AG04450 (cell line): ENCODE data around the gene SHOX. TPM values are rescaled to one million over a fixed set of nuclear protein-coding genes. Genes with fewer than 3 reads are reported as not detected.

ENCODE experiments used
- CTCF ChIA-PET: fragments of 300-600, 350-600 bp; formaldehyde crosslinking; extraction: SDS; loops from one replicate; lab custom pipeline; 2022; ENCODE audit warnings: antibody characterized with exemption, inconsistent platforms; lab: Charles Lee
- POLR2A ChIA-PET: fragments of 350-600 bp; formaldehyde crosslinking; extraction: SDS; loops from one replicate; lab custom pipeline; 2021; ENCODE audit warnings: antibody characterized with exemption, inconsistent platforms; lab: Yijun Ruan, JAX
- DNase-seq: peaks from one replicate; pipeline ENCODE4 v3.0.0-alpha.2; 2011; ENCODE audit warnings: low read depth, low spot score
- H3K27ac ChIP-seq: one replicate; pipeline ENCODE4 v1.5.1; 2012; ENCODE audit warnings: low read depth, low read length, control low read depth
- H3K27me3 ChIP-seq: one replicate; pipeline ENCODE4 v1.6.0; 2012; ENCODE audit warnings: low read length; ENCODE audit not compliant: control insufficient read depth, insufficient read depth
- H3K4me3 ChIP-seq: 2 replicates; pipeline ENCODE4 v1.5.1; 2011; ENCODE audit warnings: mild to moderate bottlenecking, low read depth, low read length, control low read depth
- H3K9me3 ChIP-seq: 2 replicates; pipeline ENCODE4 v1.5.1; 2012; ENCODE audit warnings: low read length; ENCODE audit not compliant: control insufficient read depth, insufficient read depth
- CTCF ChIP-seq: IDR thresholded peaks from 2 replicates; pipeline ENCODE4 v1.5.1; 2011; ENCODE audit warnings: low read depth, low read length, control low read depth, inconsistent platforms
- polyA plus RNA-seq: library from polyadenylated mRNA; depleted of rRNA; stranded (reverse); fragments of >200 nt; gene quantifications from 2 replicates; pipeline ENCODE4 v1.2.3, GENCODE V29; 2011

The SHOX gene
- polyA plus RNA-seq, 1 experiment: not detected

GRCh38 chrX:641671-642435 is 11.3 kb downstream of the SHOX start:
- ChIA-PET CTCF (no interaction called here), POLR2A (no interaction called here)
- Histone ChIP-seq H3K4me3 (no peak overlapping the region), H3K9me3 (peaks cover 48% of the 10 kb centered on the region), H3K27ac (no peak overlapping the region), H3K27me3 (no peaks in the 10 kb centered on the region)
- no peak for TF ChIP-seq CTCF
- no peak for DNase-seq

- no peak for DNase-seq
- ChIA-PET POLR2A (no interaction called here), CTCF (no interaction called here)
- Histone ChIP-seq H3K4me3 (no peak overlapping the region), H3K9me3 (peaks cover 48% of the 10 kb centered on the region), H3K27me3 (no peaks in the 10 kb centered on the region), H3K27ac (no peak overlapping the region)
- no peak for TF ChIP-seq CTCF
Measured at GRCh38 chrX:642436-643240, 12.0 kb downstream of the SHOX start.

GRCh38 chrX:643241-643595 is 12.6 kb downstream of the SHOX start:
- H3K4me3 ChIP-seq: no peak overlapping the region
- DNase-seq: no peak

GRCh38 chrX:643911-644303 is 13.3 kb downstream of the SHOX start:
- H3K4me3 ChIP-seq: no peak overlapping the region
- no peak for TF ChIP-seq CTCF
- CTCF ChIA-PET: no interaction called here
- DNase-seq: no peak
- peaks cover 55% of the 10 kb centered on the region for H3K9me3 ChIP-seq
- H3K27ac ChIP-seq: no peak overlapping the region
- POLR2A ChIA-PET: no interaction called here
- no peaks in the 10 kb centered on the region for H3K27me3 ChIP-seq

More at GRCh38 chrX:643241-643595, 12.6 kb downstream of the SHOX start:
- no peak overlapping the region for H3K27ac ChIP-seq
- POLR2A ChIA-PET: no interaction called here
- no peak for TF ChIP-seq CTCF
- H3K9me3 ChIP-seq: peaks cover 49% of the 10 kb centered on the region
- H3K27me3 ChIP-seq: no peaks in the 10 kb centered on the region
- CTCF ChIA-PET: no interaction called here
